NCI-H146 treated with DMSO at 0.1 percent for 48 hours (cell line): ENCODE results near the gene CAMK2B.
"Not testable (repeated sequence)": the region's sequence is repeated elsewhere in the genome, so short reads cannot be mapped to it uniquely, and the experiment has no call there.

ENCODE experiments used
- DNase-seq: peaks from one replicate; lab custom pipeline; 2025; ENCODE audit not compliant: unreplicated experiment; lab: John Stamatoyannopoulos, UW

The CAMK2B gene

DNA sequence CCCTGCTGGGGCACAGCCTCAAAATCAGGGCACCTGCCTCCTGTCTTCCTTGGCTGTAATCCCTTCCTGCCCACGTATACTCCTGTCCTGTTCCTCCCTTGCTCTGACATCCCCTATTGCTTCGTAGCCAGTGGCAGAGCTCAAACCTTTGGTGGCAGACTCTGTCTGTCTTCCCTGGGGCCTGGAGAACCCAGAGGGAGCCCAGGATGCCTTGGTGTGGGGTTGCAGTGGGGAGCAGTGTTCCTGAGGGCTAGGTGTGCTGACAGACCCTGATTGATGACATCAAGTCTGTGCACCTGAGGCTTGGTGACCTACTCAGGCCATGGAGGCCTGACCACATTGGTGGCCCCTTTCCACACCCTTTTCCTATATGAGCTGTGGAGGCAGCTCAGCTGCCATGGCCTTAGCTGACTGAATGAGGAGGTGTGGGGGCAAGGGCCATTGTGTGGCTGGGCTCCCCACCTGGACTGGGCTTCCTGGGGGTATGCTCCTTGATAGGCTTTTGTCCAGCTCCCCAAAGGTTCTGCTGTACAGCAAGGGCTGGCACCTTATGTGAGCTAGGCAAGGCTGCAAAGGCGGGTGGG is 130.7 kb downstream of the CAMK2B start:
- DNase-seq, result no peak

DNA sequence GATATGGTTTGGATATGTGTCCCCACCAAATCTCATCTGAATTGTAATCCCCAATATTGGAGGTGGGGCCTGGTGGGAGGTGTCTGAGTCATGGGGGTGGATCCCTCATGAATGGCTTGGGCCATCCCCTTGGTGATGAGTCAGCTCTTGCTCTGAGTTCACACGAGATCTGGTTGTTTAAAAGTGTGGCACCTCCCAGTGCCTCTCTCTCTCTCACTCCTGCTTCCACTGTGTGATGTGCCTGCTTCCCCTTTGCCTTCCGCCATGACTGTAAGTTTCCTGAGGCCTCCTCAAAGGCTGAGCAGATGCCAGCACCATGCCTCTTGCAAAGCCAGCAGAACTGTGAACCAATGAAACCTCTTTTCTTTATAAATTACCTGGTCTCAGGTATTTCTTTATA is 131.3 kb downstream of the CAMK2B start:
- DNase-seq, result no peak

DNA sequence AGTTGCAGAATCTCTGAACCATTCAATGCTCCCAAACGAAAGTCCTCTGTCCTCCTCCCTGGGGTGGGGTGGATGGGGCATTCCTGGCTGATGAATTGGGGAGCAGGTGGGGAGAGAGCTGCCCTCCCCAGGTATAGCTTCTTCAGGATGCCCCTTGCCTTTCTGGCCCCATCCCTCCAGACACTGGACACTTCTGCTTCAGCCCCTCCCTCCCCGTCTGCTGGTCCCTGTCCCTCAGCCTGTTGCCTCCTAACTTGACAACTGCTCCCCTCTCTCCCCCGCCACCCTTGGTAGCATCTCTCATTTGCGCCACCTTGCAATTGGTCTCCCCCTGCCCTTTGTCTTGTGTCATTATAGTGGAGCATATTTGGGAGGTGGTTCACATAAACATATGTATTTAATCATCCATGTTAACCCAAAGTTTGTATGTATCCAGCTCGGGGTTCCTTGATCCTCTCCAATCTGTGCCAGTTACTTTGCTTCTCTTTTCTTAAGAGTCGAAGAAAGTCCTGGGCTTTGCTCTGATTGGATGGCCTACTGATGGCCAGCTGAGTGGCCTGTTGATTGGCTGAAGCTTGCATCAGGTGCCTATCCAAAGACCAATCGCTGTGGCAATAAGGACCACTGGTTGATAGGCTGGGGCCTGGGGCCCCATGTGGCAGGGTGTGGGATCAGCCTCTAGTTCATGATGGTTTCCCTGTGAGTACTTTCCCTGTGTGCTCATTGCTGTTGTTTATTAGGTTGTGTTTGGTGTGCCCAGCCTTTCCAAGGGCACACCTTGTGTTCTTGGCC is 132.2 kb downstream of the CAMK2B start:
- DNase-seq, result no peak

DNA sequence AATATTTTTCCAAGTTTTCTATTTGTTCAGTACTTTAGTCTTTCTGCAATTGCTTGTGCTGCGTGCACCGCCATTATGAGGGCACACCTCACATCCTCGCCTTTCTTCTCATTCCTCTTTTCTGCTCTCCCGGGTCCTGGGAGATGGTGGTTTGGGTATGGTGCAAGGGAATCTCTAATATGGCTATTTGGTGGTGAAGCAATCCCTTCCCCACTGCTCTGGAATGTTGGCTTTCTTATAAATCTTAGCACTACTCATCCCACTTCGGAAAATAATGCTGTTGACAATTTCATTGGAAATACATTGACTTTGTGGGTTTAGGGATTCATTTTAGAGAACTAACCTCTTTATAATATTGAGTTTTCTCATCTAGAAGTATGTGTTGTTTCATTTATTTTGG is 134.2 kb downstream of the CAMK2B start:
- DNase-seq, result no peak

DNA sequence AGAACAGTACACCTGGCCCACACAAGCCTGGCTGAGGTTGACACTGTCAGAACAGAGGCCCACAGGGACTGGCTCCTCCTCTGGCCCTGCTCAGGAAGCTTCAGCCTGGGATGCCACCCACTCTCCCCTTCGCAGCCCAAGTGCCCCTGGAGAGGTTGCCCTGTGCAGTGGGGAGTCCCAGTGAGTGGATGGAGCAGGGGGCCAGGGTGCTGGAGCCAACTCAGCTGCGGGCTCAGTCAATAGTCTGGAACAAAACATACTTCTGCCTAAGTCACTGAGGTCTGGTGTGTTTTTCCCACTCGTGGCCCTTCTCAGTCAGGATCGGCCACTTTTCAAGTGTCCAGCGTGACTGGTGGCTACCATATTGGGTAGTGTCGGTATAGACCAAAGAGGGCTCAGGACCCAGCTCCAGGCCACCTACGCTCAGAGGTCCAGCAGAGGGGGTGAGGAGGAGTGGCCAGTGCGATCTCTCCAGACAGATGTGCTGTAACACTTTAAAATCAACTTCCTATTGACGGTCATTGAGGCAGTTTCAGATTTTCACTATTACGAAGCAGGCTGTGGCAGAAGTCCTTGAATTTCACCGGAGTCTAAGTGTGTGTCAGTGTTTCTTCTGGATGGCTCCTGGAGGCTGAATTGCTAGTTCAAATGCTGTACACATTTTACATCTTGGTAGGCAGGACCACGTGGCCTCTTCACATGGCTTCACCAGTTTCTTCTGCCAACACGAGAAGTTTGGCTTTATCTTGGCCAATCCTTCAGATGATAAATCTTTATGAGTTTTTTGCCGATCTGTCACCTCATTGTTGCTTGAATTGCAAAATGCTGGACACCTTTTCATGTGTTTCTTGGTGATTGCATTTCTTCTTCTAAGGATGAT is 135.2 kb downstream of the CAMK2B start:
- DNase-seq, result no peak

DNA sequence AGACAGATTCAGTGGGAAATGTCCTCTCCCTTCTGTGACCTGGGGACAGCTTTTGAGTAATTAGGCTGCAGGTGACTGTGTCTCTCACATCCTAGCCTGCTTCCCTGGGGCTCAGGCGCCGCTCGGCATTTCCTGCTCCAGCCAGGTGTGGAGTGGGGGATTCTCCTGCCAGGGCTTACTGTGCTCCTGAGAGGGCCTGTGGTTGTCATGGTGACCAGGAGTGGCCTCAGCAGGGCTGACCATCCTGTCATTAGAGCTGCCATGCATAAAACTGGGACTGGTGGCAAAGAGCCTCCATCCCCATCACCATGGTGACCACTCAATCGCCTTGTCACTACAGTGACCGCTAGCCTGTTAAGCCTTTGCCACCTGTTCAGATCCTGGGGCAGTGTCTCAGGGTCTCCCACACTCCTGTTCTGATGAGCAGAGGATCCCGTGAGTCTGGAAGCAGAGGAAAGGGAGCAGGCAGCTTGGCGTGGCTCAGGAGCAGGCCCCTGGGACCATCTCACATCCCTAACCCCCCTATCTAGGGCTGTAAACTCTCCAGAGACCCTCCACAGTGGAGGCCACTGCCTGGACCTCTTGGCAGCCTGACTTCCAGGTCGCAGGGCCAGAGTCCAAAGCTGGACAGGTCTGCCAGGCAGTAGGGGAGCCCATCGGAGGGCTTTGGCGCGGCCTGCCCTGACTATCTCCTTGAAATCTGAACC is 136.0 kb downstream of the CAMK2B start, which contains the start of gene GCK:
Gene GCK, minus strand, starts transcription at position 154 of the 707 bp plus-strand sequence. CDS start 486 bp downstream, outside the sequence.
- DNase-seq, result peak; percentile 97

DNA sequence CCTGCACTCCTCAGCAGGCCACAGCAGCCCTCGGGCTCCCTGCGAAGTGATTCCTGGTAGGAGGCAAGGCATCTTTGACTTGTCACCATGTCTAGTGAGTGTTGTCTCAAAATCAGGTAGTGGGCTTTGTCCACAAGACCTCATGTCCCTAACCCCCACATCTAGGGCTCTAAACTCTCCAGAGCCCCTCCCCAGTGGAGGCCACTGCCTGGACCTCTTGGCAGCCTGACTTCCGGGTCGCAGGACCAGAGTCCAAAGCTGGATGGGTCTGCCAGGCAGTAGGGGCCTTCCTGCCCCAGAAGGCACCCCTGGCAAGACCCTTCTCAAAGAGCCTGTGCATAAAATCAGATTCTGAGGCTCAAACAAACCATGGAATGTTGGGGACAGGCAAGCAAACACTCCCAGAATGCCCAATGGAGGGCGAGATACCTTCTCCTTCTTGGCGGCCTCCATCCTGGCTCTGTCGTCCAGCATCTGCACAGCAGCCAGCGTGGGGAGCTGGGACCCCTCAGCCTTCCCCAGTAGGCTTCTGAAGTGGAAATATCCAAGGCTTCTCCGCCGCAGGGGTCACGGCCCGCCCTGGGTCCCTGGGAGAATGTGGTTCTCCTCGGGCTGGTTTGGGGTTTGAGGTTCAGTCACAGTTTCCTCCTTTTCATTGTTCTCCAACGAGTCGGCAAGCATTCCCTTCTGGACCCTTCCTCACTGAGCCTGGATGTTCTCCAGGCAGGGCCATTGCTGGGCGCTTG is 136.7 kb downstream of the CAMK2B start:
- no peak for DNase-seq

DNA sequence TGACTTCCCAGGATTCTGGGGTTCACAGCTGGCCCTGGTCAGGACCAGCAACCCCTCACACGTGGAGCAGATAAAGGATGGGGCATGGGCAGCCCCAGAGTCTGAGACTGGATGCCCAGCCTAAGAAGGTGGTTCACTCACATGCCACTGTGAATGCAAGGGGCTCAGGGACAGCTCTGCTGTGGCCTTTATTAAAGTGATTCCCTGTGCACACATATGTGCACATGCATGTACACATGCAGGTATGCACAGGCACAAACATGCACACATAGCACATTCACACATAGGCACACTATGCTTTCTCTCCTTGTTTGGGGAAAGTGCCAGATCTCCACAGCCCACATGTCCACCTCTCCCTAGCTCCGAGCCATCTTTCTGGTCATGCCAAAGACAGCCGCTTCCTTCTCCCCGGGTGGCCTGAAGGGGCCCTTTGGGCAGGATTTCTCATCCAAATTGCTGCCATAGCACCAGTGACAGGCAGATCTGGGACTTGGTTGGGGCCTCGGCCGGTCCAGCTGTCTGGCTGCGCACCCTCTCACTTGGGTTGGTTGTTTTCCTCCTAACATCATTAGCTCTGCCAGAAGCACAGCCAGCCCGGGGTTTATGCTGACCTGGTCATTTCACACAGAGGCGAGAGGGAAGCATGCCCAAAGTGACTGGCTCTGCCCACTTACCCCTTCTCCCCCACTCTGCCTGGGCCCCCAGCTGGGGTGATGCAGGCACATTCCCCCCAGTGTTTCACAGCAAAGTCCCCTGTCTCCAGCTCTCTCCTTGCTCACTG is 137.6 kb downstream of the CAMK2B start:
- DNase-seq, result no peak

DNA sequence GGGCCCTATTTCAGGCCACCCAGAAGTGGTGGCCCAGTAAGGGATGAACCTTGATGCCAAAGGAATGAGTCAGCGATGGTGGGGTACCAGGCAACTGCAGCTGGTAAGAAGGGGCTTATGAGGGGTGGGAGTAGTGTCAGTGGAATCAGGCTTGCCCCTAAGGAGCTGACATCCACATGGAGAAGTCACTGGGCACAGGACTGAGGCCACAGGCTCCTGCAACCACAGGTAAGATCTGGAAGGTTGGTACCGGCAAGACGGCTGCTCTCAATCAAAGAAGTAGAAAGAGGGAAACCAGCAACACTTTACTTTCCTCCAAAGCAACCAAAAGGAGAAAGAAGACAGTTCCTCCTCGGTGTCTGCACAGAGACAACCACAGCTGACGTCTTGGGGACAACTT is 138.7 kb downstream of the CAMK2B start:
- no peak for DNase-seq

DNA sequence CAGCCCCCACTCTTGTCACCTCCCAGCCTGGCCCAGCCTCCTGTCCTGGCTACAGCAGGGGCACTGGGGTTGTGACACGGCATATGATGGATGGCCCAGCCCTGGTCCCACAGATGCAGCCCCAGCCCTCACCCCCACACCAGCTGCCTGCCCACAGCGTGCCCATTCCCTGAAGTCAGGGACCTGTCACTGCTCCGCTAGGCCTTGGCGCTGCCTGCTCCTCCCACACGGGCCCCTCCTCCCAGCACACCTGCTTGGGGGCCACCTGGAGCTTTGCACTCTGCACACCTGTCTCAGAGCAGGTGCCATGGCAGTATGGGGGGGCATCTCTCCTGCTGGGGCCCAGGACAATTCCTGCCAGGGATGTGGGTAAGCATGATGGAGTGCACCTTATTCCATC is 139.7 kb downstream of the CAMK2B start:
- peak; percentile 37 for DNase-seq

DNA sequence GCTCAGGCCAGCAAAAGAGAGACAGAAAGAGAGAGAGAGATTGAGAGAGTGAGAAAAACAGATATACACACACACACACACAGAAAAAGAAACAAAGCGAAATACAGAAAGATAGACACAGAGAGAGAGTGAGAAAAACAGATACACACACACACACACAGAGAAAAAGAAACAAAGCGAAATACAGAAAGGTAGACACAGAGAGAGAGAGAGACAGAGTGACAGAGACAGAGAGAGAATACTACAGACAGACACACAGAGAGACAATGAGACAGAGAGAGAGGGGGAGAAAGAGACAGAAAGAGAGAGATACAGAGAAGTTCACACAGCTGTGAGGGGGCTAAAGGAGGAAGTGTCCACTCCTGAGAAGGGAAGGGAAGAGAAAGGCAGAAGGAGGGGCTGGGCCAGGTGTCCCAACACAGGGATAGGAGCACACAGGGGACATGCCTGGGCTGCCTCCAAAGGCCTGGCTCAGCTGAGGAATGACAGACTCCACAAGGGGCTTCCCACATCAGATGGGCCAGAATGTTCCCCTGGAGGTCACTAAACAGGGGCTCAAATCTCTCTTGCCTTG is 140.4 kb downstream of the CAMK2B start:
- no peak for DNase-seq

DNA sequence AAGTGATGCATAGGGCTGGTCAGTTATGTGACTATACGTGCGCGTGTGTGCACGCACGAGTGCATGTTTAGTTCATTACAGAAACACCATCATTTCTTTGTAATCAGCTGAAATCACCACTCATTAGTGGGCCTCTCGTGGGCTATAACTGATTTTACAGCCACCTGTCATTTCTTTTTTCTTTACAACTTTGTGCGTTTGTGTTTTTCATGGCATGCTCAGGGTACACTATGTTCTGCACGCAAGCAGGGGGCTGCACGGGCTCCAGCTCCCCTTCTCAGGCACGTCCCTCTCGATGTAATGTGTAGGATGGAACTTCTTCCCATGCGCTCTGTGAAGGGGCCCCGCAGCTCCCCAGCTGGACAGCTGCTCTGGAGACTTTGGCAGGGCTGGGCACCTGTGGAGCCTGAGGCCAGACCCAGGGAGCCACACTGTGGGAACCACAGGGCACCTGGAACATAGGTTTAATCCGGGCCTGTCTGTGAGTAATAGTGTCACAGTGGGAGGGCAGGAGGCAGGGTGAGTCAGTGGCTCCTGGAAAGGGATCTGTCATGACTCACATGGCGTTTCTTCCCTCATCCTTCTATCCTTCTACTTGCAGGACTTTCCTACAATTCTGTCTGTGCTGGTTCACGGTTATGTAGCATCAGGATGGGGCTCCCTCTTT is 141.1 kb downstream of the CAMK2B start:
- DNase-seq, result peak; percentile 72

DNA sequence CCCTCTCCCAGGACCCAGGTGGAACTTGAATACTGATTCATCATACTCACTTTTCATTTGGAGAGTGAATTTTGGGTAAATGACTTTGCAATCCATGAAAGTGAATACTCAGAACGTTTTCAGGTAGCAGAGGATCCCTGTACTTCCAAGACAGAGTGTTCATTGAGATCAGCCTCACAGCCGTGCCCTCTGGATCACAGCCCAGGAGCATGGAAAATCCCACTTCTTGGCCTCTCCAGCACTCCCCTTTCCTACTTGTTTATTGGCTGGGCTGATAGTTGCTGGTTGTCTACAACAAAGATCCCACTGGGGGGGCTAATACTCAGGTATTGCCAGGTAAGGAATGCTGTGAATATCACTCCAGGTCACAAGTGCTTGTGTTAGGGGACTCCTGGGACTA is 142.0 kb downstream of the CAMK2B start:
- DNase-seq, result no peak

DNA sequence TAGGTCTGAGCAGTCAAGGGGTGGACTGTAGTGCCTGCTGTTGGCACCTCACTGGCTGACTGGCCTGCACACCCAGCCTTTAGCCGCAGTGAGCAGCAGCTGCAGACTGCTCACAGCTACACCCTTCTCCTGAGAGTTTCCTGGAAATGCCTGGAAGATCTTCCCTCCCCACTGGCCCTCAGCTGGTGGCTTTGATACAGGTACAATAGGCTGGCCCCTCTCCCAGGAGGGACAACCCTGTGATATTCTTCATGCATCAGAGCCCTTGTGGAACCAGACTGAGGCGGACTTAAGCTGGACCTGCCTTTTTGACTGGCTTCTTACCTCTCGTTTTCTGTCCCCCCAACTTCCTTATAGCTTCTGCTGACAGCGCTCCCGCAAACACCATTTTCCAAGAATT is 142.6 kb downstream of the CAMK2B start:
- DNase-seq, result no peak

DNA sequence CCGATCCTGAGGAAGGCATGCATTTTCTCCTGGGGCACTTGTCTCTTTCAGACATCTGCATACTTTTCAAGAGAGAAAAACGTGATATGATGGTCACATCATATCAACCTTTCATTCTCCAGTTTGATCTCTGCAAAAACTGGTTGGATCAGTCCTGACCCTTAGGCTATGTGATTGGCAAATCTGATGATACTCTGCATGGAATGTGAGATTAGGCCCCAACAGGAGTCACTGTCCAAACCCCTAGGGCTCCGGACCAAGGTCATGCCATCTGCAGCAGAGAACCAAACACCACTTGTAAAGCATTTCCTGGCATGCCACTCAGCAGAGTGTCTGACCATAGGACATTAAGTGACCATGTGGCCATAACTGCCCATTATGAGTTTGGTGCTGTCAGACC is 144.8 kb downstream of the CAMK2B start:
- no peak for DNase-seq

DNA sequence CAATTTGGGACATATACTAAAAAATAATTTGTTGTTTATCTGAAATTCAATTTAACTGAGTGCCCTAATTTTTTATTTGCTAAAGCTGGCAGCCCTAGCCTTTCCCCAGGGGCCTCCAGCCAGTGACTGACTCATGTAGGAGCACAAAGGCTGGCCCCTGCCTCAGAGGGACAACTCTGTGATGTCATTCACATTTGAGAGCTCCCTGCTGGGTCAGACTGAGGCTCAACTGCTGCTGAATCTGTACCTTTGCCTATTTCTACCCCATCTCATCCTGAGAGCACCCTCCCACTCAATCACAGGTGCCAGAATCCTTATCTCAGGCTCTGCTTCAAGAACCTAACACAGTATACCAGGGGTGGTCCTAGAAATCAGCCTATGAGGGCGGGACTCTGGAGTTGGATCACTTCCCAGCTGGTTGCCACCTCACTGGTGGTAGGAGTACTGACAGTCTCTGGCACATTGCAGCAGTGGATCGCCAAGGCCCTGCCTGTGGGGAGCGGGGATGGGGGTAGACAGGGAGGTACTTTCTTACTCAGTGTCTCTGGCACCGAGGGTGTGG is 147.7 kb downstream of the CAMK2B start:
- DNase-seq, result peak; percentile 5

DNA sequence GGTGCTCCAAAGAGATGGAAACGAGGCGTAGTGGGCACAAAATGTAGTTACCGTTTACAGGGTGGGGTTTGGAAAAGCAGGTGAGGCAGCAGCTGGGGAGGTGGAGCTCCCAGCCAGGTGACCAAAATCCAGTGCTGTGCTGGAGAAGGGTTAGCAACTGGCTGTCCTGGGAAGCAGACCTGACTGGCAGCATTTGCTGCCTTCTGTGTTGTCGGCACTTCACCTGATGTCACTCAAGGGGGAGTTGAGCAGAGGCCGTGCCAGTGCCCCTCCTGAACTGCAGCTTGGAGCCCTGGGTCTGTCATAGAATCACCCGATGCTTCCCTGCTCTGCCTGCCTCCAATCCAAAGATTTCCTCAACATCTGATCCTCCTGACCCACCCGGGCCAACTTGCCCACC is 148.9 kb downstream of the CAMK2B start:
- DNase-seq, result no peak

DNA sequence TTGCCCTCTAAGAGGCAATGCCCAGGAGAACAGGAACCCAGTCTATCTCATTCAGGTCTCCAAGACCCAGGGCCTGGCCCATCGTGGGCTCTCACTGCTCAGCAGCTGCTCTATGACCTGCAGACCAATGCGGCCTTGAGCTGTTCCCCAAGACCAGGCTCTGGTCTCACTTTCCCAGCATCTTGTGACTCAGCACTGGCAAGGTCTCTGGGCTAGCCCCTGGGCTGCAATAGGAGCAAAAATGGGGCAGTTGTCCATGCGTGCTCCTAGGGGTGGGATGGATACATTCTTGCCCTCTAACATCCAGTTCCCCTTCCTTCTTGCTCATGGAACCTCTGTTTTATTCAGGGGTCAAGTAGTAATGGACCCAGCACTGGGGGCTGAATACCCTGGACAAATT is 149.7 kb downstream of the CAMK2B start:
- DNase-seq, result no peak

DNA sequence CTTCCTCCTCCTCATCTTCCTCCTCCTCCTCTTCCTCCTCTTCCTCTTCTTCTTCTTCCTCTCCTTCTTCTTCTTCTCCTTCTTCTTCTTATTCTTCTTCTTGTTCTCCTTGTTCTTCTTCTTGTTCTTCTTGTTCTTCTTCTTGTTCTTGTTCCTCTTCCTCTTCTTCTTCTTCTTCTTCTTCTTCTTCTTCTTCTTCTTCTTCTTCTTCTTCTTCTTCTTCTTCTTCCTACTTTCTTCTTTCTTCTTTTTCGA is 150.8 kb downstream of the CAMK2B start:
- not testable (repeated sequence) for DNase-seq
